Activated CD8-positive, alpha-beta memory T cell treated with anti-CD3 and anti-CD28 coated beads, Interleukin-2, amount 50 U/mL, for 1 hour (primary cell): ENCODE data around the gene DCDC1.
"Not testable (repeated sequence)": the region's sequence is repeated elsewhere in the genome, so short reads cannot be mapped to it uniquely, and the experiment has no call there.

Experiments
- DNase-seq: peaks from one replicate; pipeline ENCODE4 v3.0.0-alpha.2; 2020; ENCODE audit errors: extremely low read depth

Gene DCDC1

GRCh38 chr11:30990625-30991296 is 378.8 kb downstream of the DCDC1 start:
- DNase-seq, result no peak

- DNase-seq, result no peak
Observed at GRCh38 chr11:30987819-30988218, 381.7 kb downstream of the DCDC1 start.

GRCh38 chr11:30985536-30985935 is 384.0 kb downstream of the DCDC1 start:
- DNase-seq, result no peak

- DNase-seq, result no peak
Observed at GRCh38 chr11:30984827-30985226, 384.7 kb downstream of the DCDC1 start.

- DNase-seq, result no peak
Observed at GRCh38 chr11:30984442-30984816, 385.1 kb downstream of the DCDC1 start.

- DNase-seq, result no peak
Observed at GRCh38 chr11:30983776-30984441, 385.6 kb downstream of the DCDC1 start.

GRCh38 chr11:30983143-30983542 is 386.4 kb downstream of the DCDC1 start:
- no peak for DNase-seq

GRCh38 chr11:30967579-30967978 is 402.0 kb downstream of the DCDC1 start:
- DNase-seq, result no peak

- DNase-seq, result no peak
Observed at GRCh38 chr11:30960387-30960992, 409.0 kb downstream of the DCDC1 start.

GRCh38 chr11:30956751-30957150 is 412.8 kb downstream of the DCDC1 start:
- DNase-seq, result no peak

- no peak for DNase-seq
Observed at GRCh38 chr11:30949838-30950237, 419.7 kb downstream of the DCDC1 start.

GRCh38 chr11:30947715-30948114 is 421.8 kb downstream of the DCDC1 start:
- DNase-seq, result not testable (repeated sequence)

GRCh38 chr11:30938810-30939209 is 430.7 kb downstream of the DCDC1 start:
- no peak for DNase-seq

- DNase-seq, result no peak
Observed at GRCh38 chr11:30938171-30938570, 431.4 kb downstream of the DCDC1 start.

GRCh38 chr11:30936491-30936890 is 433.0 kb downstream of the DCDC1 start:
- no peak for DNase-seq

- no peak for DNase-seq
Observed at GRCh38 chr11:30935861-30936260, 433.7 kb downstream of the DCDC1 start.

GRCh38 chr11:30926130-30926529 is 443.4 kb downstream of the DCDC1 start:
- DNase-seq, result no peak

GRCh38 chr11:30921811-30922210 is 447.7 kb downstream of the DCDC1 start:
- no peak for DNase-seq

GRCh38 chr11:30919389-30920152 is 450.0 kb downstream of the DCDC1 start:
- no peak for DNase-seq

GRCh38 chr11:30917859-30918478 is 451.6 kb downstream of the DCDC1 start:
- DNase-seq, result no peak

- DNase-seq, result no peak
Observed at GRCh38 chr11:30917266-30917665, 452.3 kb downstream of the DCDC1 start.

GRCh38 chr11:30916764-30917163 is 452.8 kb downstream of the DCDC1 start:
- DNase-seq, result no peak
